Measurements from ENCODE around the gene CEACAM7.

DNA sequence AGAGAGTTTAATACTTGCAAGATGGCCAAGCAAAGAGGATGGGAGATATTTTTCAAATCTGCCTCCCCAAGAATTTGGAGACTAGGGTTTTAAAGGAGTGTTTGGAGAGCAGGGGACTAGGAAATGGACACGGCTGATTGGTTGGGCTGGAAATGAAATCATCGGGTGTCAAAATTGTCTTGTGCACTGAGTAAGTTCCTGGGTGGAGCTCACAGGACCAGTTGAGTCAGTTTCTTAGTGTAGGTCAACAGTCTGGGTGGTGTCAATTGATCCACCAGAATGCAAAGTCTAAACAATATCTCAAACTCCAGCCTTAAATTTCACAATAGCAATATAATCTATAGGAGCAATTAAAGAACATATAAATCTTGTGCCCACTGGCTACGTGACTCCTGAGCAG is 38.2 kb downstream of the CEACAM7 start:
- TF ChIP-seq, protein P1, sequence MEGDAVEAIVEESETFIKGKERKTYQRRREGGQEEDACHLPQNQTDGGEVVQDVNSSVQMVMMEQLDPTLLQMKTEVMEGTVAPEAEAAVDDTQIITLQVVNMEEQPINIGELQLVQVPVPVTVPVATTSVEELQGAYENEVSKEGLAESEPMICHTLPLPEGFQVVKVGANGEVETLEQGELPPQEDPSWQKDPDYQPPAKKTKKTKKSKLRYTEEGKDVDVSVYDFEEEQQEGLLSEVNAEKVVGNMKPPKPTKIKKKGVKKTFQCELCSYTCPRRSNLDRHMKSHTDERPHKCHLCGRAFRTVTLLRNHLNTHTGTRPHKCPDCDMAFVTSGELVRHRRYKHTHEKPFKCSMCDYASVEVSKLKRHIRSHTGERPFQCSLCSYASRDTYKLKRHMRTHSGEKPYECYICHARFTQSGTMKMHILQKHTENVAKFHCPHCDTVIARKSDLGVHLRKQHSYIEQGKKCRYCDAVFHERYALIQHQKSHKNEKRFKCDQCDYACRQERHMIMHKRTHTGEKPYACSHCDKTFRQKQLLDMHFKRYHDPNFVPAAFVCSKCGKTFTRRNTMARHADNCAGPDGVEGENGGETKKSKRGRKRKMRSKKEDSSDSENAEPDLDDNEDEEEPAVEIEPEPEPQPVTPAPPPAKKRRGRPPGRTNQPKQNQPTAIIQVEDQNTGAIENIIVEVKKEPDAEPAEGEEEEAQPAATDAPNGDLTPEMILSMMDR (IDR thresholded peaks at IDR 0.05; ENCODE audit: insufficient read depth, low read length, poor library complexity, severe bottlenecking), result no peak
- no peak for TF ChIP-seq EZH2phosphoT487 (conservative IDR thresholded peaks at IDR 0.05; ENCODE audit: low read length)

All from SU-DHL-6 (cell line).